ENCODE measurements around the gene SLC25A52.
A peak's percentile ranks its signal among the peaks of the same experiment; 100 is the strongest.
"Not testable (repeated sequence)": the region's sequence is repeated elsewhere in the genome, so short reads cannot be mapped to it uniquely, and the experiment has no call there.

SLC25A52 gene, protein sequence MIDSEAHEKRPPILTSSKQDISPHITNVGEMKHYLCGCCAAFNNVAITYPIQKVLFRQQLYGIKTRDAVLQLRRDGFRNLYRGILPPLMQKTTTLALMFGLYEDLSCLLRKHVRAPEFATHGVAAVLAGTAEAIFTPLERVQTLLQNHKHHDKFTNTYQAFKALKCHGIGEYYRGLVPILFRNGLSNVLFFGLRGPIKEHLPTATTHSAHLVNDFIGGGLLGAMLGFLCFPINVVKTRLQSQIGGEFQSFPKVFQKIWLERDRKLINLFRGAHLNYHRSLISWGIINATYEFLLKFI

GRCh38 chr18:31760695-31761094, at the start of gene SLC25A52:
Gene SLC25A52 (minus strand): TSS chr18:31760880. CDS start chr18:31760661, 219 bp downstream.
- no peak for FAIRE-seq

DNA sequence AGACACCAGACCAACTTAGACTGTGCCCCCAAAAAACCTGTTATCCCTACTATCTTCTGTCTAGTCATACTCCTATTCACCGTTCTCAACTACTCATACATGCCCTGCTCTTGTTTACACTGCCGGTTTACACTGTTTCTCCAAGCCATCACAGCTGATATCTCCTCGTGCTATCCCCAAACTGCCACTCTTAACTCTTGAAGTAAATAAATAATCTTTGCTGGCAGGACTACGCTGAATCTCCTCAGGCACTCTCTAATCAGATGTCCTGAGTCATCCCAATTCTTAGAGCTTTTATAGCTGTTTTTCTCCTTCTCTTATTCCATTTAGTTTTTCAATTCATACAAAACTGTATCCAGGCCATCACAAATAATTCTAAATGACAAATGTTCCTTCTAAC, 48.4 kb upstream of the SLC25A52 start:
- FAIRE-seq, result not testable (repeated sequence)

DNA sequence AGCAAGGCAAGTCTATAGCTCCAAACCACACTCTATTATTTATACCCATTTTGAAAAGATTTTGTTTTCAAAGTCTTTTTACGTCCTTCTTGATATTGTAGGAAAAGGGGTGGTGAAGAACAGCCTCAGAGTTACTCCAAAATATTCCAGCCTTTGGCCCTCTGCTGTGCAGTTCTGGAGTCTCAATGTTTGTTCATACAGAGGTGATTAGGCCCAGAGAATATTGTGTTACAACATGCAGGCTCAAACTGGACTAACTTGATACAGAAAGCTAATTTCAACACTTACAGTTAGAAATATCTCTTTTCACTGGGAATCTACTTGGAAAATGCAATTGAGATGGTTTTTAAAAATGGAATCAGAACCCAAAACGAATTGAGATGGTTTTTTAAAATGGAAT, 40.4 kb upstream of the SLC25A52 start:
- no peak for FAIRE-seq

GRCh38 chr18:31799257-31799656, 38.6 kb upstream of the SLC25A52 start:
- FAIRE-seq, result not testable (repeated sequence)

GRCh38 chr18:31798399-31798798, 37.7 kb upstream of the SLC25A52 start:
- no peak for FAIRE-seq

GRCh38 chr18:31795747-31796146, 35.1 kb upstream of the SLC25A52 start:
- FAIRE-seq, result no peak

DNA sequence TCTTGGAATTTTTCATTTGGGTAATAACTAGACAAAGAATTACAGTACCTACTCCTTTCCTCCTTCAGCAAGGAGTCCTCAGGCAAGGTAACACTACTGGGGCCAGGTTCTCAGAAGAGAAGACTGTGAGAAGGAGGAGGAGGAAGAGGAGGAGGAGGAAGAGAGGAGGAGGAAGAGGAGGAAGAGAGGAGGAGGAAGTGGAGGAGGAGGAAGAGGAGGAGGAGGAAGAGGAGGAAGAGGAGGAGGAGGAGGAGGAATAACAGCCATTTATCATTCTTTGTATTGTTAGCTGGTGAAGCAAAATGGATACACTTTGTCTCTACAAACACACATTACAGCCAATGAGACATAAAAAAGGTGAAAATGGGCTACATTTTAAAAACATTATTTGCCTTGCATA, 32.9 kb upstream of the SLC25A52 start:
- FAIRE-seq, result no peak

DNA sequence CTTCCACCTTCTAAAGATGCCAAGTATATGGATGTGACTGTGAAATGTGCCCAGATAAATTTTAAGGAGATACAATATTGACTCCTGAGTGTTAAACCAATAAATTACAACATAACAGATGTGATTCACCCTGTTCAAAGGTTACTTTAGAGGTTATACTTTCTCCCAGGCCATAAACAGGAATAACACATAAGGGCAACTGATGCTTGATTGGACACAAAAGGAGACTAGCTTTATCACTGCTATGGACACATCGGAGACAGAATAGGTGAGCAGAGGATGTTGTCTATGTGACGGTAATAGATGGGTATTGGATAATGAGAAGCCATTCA, 31.9 kb upstream of the SLC25A52 start:
- no peak for FAIRE-seq

- FAIRE-seq, result no peak
These were observed 31.3 kb upstream of the SLC25A52 start for GRCh38 chr18:31791817-31792579.

DNA sequence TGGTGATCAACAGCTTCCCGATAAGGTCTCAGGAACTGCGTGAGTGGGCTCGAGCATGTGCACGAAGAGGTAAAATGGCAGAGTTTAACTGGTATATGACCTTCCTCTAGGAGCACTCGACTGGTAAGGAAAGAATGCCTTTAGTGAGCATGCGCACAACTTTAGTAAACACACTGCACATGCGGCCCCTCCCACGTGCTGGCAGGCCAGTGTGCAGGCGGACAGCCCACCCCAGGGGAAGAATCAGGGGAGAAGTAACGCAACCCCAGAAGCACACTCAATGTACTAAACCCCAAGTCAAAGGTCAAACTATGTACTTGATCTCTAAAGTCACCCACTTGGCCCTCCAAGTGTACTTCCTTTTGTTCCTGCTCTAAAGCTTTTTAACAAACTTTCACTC, 28.7 kb upstream of the SLC25A52 start:
- no peak for FAIRE-seq

DNA sequence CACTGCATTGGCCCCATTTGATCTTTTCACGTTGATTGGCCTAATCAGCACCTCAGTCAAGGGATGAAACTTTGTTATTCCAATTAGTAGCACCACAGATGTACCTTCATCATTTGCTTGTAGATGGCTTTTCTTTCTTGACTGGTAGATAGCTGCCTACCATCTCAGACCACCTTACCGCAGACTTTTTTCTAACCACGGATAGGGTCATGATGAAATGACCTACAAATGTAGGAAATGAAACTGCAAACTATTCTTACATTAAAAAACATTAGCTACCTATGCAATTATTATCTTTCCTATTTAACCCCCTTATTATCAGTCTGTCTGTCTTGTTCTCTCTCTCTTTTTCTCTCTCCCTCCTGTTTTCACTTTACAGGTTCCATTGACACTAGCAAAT, 22.4 kb upstream of the SLC25A52 start:
- FAIRE-seq, result no peak

DNA sequence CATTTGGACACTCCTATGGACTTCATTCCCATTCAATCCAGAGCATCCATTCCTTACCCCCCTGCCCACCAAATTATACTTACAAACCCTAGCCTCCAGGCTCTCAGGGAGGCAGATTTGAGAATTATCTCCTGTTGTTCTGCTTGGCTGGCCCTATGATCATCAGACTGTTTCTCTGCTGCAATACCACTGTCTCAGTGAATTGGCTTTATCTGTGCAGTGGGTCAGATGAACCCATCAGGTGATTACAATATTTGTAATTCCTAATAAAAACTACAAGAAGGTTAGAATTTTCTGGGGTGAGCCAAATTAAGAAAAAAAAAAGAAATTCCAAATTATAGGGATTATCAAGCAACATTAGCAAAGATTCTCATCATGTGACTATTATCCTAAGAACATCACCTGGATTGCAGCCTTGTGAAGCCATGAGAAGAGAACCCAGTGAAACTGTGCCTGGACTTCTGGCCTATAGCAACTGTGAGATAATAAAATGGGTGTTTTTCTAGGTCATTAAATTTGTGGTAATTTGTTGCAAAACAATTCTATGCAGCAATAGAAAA, 17.8 kb upstream of the SLC25A52 start:
- no peak for FAIRE-seq

GRCh38 chr18:31776093-31776492, 15.4 kb upstream of the SLC25A52 start:
- no peak for FAIRE-seq

GRCh38 chr18:31774962-31775361, 14.3 kb upstream of the SLC25A52 start:
- no peak for FAIRE-seq

- FAIRE-seq, result no peak
These were observed 13.8 kb upstream of the SLC25A52 start for GRCh38 chr18:31774477-31774785.

DNA sequence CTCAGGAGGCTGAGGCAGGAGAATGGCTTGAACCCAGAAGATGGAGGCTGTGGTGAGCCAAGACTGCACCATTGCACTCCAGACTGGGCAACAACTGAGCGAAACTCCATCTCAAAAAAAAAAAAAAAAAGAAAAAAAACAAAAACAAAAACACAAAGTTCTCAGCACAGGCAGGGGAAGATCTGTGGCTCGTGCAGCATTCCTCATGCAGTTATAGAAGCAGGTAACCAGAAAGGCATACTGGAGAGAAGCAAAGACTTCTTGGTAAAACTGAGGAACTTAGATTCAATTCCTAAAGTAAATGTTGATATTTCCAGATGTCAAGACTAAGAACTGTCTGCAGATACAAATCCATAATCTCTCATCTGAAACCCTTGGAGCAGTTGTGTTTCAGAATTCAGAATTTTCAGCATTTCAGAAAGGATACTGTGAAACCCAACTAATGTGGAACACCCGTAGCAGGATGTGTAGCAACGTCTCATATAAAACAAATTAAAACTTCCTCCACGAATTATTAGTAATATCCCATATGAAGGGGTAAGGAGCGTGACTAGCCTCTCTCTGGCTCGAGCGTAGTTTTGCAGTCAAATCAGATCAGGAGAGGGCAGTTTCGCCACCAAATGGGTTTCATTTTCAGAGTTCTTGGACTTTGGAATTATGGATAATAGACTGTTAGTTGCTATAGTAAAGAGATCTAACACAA, 13.2 kb upstream of the SLC25A52 start:
- no peak for FAIRE-seq

DNA sequence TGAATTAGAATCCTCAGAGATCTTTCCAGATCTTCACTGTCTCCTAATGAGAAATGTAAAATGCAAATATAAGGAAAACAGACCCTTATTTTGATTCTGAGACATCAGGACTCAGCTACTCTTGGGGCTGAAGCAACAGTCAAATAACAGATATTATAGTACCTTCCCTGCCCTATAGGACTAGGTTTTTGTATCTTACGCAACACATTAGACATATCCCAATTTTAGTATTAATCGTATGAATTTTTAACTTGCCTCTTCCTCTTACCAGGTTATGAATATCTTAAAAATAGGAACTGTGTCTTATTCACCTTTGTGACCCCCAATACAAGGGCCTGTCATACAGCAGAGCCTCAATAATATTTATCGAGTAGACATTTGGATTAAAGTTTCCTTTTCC, 12.0 kb upstream of the SLC25A52 start:
- no peak for FAIRE-seq

DNA sequence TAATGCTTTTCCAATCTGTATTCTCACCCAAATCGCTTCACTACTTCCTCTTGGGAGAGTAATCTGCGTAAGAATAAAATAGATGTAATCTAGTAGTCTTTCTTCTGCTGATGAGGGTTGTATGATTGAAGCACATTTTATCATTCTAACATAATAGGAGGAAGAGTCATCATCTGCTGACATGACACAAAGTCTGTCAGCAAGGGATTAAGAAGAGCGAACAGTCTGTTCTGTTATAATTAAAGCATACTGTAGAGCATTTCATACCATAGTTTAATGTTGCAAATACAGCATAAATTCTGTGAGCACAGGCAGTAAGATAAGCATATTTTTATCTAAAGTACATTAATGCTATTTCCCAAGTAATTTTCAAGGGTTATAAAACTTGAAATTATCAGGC, 10.4 kb downstream of the SLC25A52 start:
- no peak for FAIRE-seq

DNA sequence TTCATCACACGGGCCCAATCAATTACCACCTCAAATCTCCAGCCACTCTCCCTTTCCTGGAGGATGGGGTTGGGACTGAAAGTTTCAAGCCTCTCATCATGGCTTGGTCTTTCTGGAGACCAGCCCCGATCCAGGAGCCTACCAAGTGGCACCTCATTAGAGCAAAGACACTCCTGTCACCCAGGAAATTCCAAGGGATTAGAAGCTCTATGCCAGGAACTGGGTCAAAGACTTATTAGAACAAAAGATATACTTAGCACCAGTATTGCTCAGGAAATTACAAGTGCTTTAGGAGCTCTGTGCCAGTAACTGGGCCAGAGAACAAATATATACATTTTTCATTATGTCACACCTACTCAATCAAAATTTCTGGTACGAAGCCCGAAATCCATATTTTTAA, 14.3 kb downstream of the SLC25A52 start:
- no peak for FAIRE-seq

- FAIRE-seq, result no peak
These were observed 16.2 kb downstream of the SLC25A52 start for GRCh38 chr18:31744321-31745067.

DNA sequence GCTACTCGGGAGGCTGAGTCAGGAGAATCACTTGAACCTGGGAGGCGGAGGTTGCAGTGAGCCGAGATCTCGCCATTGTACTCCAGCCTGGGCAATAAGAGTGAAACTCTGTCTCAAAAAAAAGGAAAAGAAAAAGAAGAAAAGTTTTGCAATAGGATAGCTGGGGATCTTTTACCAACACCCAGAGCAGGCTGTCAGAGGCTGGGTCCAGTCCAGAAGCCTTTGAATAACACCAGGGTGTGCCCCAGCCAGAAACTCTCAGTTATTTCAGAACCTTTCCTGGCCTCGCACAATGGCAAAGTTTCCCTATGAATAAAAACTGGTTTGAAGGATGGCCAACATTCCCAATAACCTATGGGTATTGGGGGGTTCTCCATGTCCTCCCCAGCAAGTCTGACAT, 17.1 kb downstream of the SLC25A52 start:
- not testable (repeated sequence) for FAIRE-seq

DNA sequence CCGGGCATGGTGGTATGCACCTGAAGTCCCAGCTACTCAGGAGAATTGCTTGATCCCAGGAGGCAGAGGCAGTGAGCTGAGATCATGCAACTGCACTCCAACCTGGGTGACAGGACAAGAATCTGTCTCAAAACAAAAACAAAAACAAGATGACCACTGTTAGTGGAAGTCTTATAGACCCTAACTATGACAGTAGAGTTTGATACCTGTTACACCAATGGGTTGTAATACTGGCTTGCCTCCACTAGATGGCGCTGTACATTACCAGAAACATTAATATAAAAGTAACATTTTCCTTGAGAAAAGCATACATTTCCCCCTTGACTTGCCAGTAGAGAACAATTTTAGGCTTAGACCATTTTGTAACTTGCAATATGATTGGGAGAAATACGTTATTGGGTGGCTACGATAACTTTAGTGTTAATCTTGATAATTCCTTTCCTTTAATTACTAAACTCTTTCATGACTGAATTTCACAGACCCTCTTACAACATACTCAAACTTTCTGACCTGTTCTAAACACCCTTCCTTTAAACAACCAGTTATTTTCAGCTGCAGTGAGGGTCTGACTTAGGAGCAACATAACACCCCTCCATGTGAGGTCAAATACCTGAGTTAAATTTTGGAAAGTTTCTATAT, 19.5 kb downstream of the SLC25A52 start:
- FAIRE-seq, result peak; percentile 81

DNA sequence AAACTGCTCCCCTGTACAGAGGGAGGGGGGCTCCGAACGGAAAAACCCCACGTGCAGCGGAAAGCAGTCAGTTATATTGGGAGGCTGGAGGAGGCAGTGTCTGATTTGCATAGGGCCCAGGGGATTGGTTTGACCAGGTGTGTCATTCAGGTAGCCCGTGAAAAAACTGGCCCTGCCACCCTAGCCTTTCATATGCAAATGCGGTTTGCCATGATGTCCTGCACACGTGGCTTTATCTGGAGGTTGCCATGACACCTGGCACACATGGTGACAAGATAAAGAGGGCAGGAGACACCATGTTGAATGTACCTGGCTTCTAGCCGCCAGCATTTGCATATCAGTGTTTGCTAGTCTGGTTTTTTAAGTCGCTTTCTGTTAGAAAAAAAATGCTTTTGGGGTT, 20.5 kb downstream of the SLC25A52 start:
- no peak for FAIRE-seq

Data from G401.6 (cell line).